H1 (cell line): ENCODE measurements around the gene CCDC24. TPM values are rescaled to one million over a fixed set of nuclear protein-coding genes. Genes with fewer than 3 reads are reported as not detected.

Experiments
- CBX5 ChIP-seq: fragments of 300-800, 300-1000 bp; sonication (generic); IDR thresholded peaks from 2 replicates; pipeline ENCODE4 v1.7.1; 2016; ENCODE audit warnings: antibody characterized with exemption, low read length, low read depth
- CTBP2 ChIP-seq: IDR thresholded peaks from 2 replicates; pipeline ENCODE4 v1.7.0; 2011; ENCODE audit warnings: borderline replicate concordance, mild to moderate bottlenecking, moderate library complexity, mixed read lengths, low read length; ENCODE audit not compliant: insufficient read depth, insufficient read length
- FOSL1 ChIP-seq: IDR thresholded peaks from 2 replicates; pipeline ENCODE4 v1.6.1; 2011; ENCODE audit warnings: mild to moderate bottlenecking, low read depth, low read length, moderate library complexity; ENCODE audit not compliant: insufficient read depth
- NANOG ChIP-seq: IDR thresholded peaks from 2 replicates; pipeline ENCODE4 v1.6.1; 2011; ENCODE audit warnings: low read length, low read depth, mild to moderate bottlenecking, inconsistent platforms; ENCODE audit not compliant: insufficient read depth, poor library complexity, severe bottlenecking
- SAP30 ChIP-seq: fragments of 300-600 bp; sonication (generic); IDR thresholded peaks from 2 replicates; pipeline ENCODE4 v1.7.1; 2012; ENCODE audit warnings: low read length, moderate library complexity, mild to moderate bottlenecking, inconsistent platforms; ENCODE audit not compliant: insufficient read depth, insufficient replicate concordance
- SRF ChIP-seq: IDR thresholded peaks from 2 replicates; pipeline ENCODE4 v1.6.1; 2011; ENCODE audit warnings: mild to moderate bottlenecking, low read depth, low read length, moderate library complexity
- ZNF274 ChIP-seq: IDR thresholded peaks from 2 replicates; pipeline ENCODE4 v1.7.0; 2012; ENCODE audit warnings: low read length, borderline replicate concordance; ENCODE audit errors: extremely low read depth
- polyA plus RNA-seq, 7 experiments: library from polyadenylated mRNA; depleted of rRNA in 3 of 7; stranded (reverse) in 5 of 7; unstranded in 2 of 7; fragments of >200 nt in 5 of 7; fragments of 200-250 nt in 2 of 7; gene quantifications; 1 replicate in 5 of 7; 2 replicates in 1 of 7; 4 replicates in 1 of 7; pipeline versions ENCODE4 v1.2.1 to v1.2.3, GENCODE V29; 2011 to 2013; ENCODE audit warnings: missing spikeins in 2 of 7, mixed read lengths in 2 of 7
- total RNA-seq: library from RNA; stranded (reverse); fragmentation: NEBNext Ultra II Directional; extraction: Animal tissue kit (Norgen Biotek cat#: 25700); gene quantifications from 2 replicates; pipeline ENCODE4 v1.2.1, GENCODE V29; 2021

CCDC24 gene
- total and polyA plus RNA-seq, 2 of the 8 experiments (the other 6 are each of a cell fraction or from before 2014, with no cell fraction given) = 11.2 to 11.4 TPM

DNA sequence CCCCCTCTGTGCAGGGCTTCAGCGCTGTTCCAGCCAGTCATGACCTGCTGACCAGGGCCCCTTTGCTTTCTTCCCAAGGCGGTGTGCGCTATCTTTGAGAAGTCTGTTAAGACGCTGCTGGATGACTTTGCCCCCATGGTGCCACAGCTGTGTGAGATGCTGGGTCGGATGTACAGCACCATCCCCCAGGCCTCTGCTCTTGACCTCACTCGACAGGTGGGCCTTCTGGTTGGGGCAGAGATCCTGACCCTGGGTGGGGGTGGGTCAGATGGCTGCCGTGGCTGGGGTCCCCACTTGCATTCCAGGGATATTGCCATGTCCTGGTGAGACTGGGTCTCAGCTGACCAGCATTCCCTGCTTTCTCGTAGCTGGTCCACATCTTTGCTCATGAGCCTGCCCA, 30.6 kb upstream of the CCDC24 start (continued):
- TF ChIP-seq ZNF274 (no peak), SRF (no peak), CBX5 (no peak), NANOG (no peak), CTBP2 (no peak), SAP30 (no peak), FOSL1 (no peak)
